Mucosa of descending colon (tissue), 3 donors: ENCODE results near the gene LRRC1. TPM values are rescaled to one million over a fixed set of nuclear protein-coding genes. Genes with fewer than 3 reads are reported as not detected.
"Not testable (repeated sequence)": the region's sequence is repeated elsewhere in the genome, so short reads cannot be mapped to it uniquely, and the experiment has no call there.

Experiments
- ATAC-seq: fragments of 200-7000 bp; cut with Tn5 transposase; one replicate; pipeline ENCODE4 v1.9.1; 2020; ENCODE audit warnings: mild to moderate bottlenecking, moderate library complexity
- DNase-seq, 3 donors: peaks; one replicate each; pipeline ENCODE4 v3.0.0-alpha.2; 2020
- H3K36me3 ChIP-seq: fragments of 200-600 bp; one replicate; pipeline ENCODE4 v1.8.0; 2021; ENCODE audit warnings: low read depth, mild to moderate bottlenecking
- H3K4me1 ChIP-seq: fragments of 200-600 bp; one replicate; pipeline ENCODE4 v1.8.0; 2021; ENCODE audit warnings: low read depth, mild to moderate bottlenecking
- H3K4me3 ChIP-seq: fragments of 200-600 bp; one replicate; pipeline ENCODE4 v1.8.0; 2021; ENCODE audit warnings: mild to moderate bottlenecking
- H3K9me3 ChIP-seq: fragments of 200-600 bp; one replicate; pipeline ENCODE4 v1.8.0; 2021; ENCODE audit warnings: mild to moderate bottlenecking
- intact Hi-C, 2 donors: fragments of 100-400 bp; cut with DNase I in 1 of 2; cut with micrococcal nuclease in 1 of 2; formaldehyde crosslinking; loops; one replicate each; pipeline versions ENCODE4 v1.11.0 to v1.11.1; 2022; cut with DNase I, micrococcal nuclease
- total RNA-seq, 3 donors: library from RNA; stranded (reverse); fragmentation: NEBNext Ultra II Directional in 2 of 3; extraction: Animal tissue kit (Norgen Biotek cat#: 25700) in 2 of 3; gene quantifications; one replicate each; pipeline versions ENCODE4 v1.2.1 to v1.2.4, GENCODE V29; 2021 to 2023
- TF ChIP-seq, protein P1 (sequence below): fragments of 200-600 bp; IDR thresholded peaks from one replicate; pipeline ENCODE4 v1.8.0; 2022; ENCODE audit warnings: antibody characterized with exemption, mild to moderate bottlenecking
- donor health status: DM: no; HTN: no; CAD: no; lungs with moderate emphysema.
- donor health status: DM: no; HTN: no; CAD: no.
- donor health status: DM: no; HTN: yes; CAD: no.

Gene LRRC1
- total RNA-seq, 3 donors from 2014 or later: 57.7 to 105 (median 89.4) TPM

DNA sequence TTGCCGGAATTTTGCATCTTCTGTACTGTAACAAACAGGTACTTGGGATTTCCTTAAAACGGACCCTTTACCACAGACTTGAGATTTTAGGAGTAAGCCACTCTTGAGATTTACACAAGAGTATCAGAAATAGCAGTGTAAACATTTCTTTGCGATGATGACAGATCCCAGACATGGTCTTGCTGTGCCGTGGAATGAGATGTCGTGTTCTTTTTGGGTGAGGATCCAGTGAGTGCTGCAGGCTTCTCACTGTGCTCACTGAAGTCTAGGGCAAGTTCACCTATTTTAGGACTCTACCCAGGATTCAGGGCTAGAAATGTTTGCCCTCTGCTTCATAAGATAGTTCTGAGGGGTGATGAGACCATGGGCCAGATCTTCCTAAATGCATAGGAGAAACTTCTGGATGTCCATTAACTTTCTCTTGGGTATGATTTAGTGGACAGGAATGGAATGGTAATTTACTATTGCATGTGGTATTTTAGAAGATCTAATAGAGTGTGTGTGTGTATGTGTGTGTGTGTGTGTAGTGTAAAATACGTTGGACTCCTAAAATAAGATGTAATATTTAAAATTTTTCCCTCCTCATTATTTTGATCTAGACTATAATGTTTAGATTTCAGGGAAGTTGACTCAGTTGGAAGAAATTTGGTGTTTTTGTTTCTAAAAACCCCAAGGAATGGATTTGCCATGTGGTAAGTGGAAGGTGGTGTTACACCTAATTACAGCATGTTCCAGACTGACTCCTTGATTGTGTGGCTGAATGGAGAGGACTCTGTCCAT, 8.5 kb downstream of the LRRC1 start:
- TF ChIP-seq, protein P1, sequence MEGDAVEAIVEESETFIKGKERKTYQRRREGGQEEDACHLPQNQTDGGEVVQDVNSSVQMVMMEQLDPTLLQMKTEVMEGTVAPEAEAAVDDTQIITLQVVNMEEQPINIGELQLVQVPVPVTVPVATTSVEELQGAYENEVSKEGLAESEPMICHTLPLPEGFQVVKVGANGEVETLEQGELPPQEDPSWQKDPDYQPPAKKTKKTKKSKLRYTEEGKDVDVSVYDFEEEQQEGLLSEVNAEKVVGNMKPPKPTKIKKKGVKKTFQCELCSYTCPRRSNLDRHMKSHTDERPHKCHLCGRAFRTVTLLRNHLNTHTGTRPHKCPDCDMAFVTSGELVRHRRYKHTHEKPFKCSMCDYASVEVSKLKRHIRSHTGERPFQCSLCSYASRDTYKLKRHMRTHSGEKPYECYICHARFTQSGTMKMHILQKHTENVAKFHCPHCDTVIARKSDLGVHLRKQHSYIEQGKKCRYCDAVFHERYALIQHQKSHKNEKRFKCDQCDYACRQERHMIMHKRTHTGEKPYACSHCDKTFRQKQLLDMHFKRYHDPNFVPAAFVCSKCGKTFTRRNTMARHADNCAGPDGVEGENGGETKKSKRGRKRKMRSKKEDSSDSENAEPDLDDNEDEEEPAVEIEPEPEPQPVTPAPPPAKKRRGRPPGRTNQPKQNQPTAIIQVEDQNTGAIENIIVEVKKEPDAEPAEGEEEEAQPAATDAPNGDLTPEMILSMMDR: no peak
- no peaks in the 10 kb centered on the region for H3K9me3 ChIP-seq
- ATAC-seq (no peak), DNase-seq (no peak)
- H3K4me3 ChIP-seq: no peak overlapping the region
- peaks cover 25% of the 10 kb centered on the region for H3K4me1 ChIP-seq
- intact Hi-C loops: no loop called here
- H3K36me3 ChIP-seq: no peaks in the 10 kb centered on the region

DNA sequence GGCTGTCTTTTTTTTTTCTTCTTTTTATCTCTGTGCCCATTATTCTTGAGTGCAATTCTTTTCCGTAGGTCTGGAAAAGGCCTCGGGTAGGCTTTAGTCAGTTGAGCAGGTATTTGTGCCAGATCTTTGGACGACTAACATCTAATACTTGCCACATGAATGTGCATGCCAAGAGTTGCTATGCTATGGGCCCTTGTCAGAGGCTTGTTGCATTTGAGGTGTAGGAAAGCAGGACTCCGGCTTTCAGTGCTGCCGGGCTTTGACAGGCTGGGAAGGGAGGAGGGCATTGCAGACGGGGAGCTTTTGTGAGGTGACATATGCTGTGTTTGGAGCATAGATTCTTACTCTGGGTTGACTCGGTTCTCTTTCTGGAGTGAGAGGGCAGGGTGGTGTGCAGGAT, 10.2 kb downstream of the LRRC1 start:
- no peak overlapping the region for H3K4me3 ChIP-seq
- no peaks in the 10 kb centered on the region for H3K36me3 ChIP-seq
- H3K4me1 ChIP-seq: peaks cover 15% of the 10 kb centered on the region
- DNase-seq: no peak
- ATAC-seq: no peak
- no peaks in the 10 kb centered on the region for H3K9me3 ChIP-seq
- intact Hi-C loops: no loop called here
- TF ChIP-seq, protein P1: no peak

DNA sequence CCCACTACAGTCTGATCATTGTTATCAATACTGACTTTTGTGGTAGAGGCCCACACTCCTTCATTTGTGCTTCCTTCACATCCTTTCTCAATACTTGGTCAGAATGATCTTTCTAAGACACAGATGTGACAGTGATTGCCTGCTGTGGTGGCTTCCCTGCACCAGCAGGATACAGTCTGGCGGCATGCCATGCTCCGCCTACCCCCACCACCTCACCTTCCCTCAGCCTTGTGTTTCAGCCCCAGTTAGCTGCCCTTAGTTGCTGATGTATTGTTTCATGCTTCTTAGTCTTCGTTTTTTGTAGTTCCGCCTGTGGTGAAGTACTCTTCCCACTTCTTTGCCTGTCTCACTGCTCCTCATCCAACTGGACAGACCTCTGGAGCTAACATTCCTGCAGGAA, 10.9 kb downstream of the LRRC1 start:
- DNase-seq (no peak), ATAC-seq (no peak)
- TF ChIP-seq, protein P1: no peak
- peaks cover 11% of the 10 kb centered on the region for H3K4me1 ChIP-seq
- H3K36me3 ChIP-seq: no peaks in the 10 kb centered on the region
- no peak overlapping the region for H3K4me3 ChIP-seq
- intact Hi-C loops: no loop called here
- H3K9me3 ChIP-seq: no peaks in the 10 kb centered on the region

DNA sequence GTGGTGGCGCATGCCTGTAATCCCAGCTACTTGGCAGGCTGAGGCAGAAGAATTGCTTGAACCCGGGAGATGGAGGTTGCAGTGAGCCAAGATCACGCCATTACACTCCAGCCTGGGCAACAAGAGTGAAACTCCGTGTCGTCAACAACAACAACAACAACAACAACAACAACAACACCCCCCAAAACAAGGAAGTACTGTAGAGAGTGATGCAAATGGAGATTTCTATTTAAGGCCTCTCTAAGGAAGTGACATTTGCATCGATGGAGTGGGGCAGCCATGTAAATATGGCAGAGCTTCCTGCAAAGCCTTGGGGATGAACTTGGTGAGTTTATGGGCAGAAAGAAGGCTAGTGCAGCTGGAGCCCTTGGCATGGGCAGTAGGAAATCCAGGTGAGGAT, 12.8 kb downstream of the LRRC1 start:
- DNase-seq, ATAC-seq, H3K4me3 ChIP-seq, intact Hi-C loops, H3K9me3 ChIP-seq, H3K4me1 ChIP-seq, H3K36me3 ChIP-seq: not testable (repeated sequence)

DNA sequence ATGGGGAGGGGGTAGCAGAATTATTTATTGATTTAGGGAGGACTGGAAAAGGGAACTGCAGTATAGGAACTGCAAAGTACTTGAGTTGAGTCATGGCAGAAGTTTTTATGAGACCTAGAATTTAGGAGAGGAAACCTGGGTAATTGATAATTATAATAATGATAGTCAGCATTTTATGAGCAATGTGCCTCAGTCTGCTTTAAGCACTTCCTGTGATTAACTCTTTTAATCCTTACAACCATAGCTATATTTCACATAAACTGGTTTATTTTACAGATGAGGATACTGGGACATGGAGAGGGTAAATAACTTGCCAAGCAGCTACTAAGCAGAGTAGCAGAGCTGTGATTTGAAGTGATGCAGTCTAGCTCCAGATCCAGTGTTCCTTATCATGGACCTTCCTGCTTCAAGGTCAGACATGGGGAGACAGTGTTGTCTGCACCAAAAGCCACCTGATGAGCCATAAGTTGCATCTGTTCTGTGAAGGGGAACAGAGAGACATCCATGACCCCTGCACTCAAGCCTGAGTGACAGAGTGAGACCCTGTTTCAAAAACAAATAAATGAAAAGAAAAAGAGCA, 13.6 kb downstream of the LRRC1 start:
- Histone ChIP-seq H3K36me3 (no peaks in the 10 kb centered on the region), H3K4me3 (no peak overlapping the region), H3K9me3 (no peaks in the 10 kb centered on the region), H3K4me1 (peaks cover 8% of the 10 kb centered on the region)
- DNase-seq (no peak), ATAC-seq (no peak)
- intact Hi-C loops: no loop called here
- TF ChIP-seq, protein P1: no peak

DNA sequence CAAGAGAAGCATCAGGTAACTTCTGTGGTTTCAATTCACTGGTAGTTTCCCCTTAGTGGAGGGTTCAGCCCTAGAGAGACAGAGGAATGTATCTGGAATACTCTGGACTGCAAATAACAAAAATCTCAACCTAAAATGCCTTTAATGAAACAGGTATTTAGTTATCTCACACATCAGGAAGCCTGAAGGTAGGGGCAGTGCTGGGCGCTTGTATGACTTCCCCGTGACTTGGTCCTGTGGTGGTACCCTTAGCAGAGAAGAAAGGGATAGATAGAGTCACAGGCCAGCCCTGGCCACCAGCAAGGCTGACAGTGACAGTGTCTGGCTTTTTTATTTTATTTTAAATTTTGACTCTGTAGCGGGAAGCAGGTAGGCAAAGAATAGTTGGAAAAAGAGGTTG, 14.9 kb downstream of the LRRC1 start:
- Histone ChIP-seq H3K9me3 (no peaks in the 10 kb centered on the region), H3K4me1 (peaks cover 15% of the 10 kb centered on the region), H3K36me3 (no peaks in the 10 kb centered on the region), H3K4me3 (no peak overlapping the region)
- TF ChIP-seq, protein P1: no peak
- ATAC-seq: no peak
- no peak for DNase-seq
- intact Hi-C loops: no loop called here
